Glutamatergic neuron (in vitro differentiated cells): ENCODE measurements around the gene FLVCR1. TPM values are rescaled to one million over a fixed set of nuclear protein-coding genes. Genes with fewer than 3 reads are reported as not detected.

Experiments
- DNase-seq: peaks from one replicate; pipeline ENCODE4 v3.0.0; 2022
- H3K27ac Mint-ChIP-seq: one replicate; pipeline ENCODE4 v1.8.0; 2020; ENCODE audit warnings: mild to moderate bottlenecking, mixed read lengths, inconsistent platforms; ENCODE audit not compliant: unreplicated experiment
- H3K27me3 Mint-ChIP-seq: one replicate; pipeline ENCODE4 v1.8.0; 2020; ENCODE audit warnings: mild to moderate bottlenecking, moderate library complexity, mixed read lengths, inconsistent platforms; ENCODE audit not compliant: unreplicated experiment
- H3K36me3 Mint-ChIP-seq: one replicate; pipeline ENCODE4 v1.8.0; 2020; ENCODE audit warnings: mild to moderate bottlenecking, mixed read lengths, inconsistent platforms; ENCODE audit not compliant: unreplicated experiment
- H3K4me1 Mint-ChIP-seq: one replicate; pipeline ENCODE4 v1.8.0; 2020; ENCODE audit warnings: mild to moderate bottlenecking, low read depth, mixed read lengths, inconsistent platforms; ENCODE audit not compliant: unreplicated experiment
- H3K4me3 Mint-ChIP-seq: one replicate; pipeline ENCODE4 v1.8.0; 2020; ENCODE audit warnings: mild to moderate bottlenecking, mixed read lengths, inconsistent platforms; ENCODE audit not compliant: unreplicated experiment
- H3K9me3 Mint-ChIP-seq: one replicate; pipeline ENCODE4 v1.8.0; 2020; ENCODE audit warnings: mild to moderate bottlenecking, moderate library complexity, mixed read lengths, inconsistent platforms; ENCODE audit not compliant: unreplicated experiment
- CTCF ChIP-seq: fragments of 200-600 bp; sonication (generic); IDR thresholded peaks from one replicate; pipeline ENCODE4 v1.5.0; 2021; ENCODE audit not compliant: partially characterized antibody, unreplicated experiment
- total RNA-seq: library from RNA; stranded (reverse); fragmentation: NEBNext Ultra II Directional; extraction: Animal tissue kit (Norgen Biotek cat#: 25700); gene quantifications from one replicate; pipeline ENCODE4 v1.2.1, GENCODE V29; 2021; ENCODE audit not compliant: unreplicated experiment

FLVCR1 gene
- total RNA-seq, 1 donor from 2014 or later: 33.4 TPM

DNA sequence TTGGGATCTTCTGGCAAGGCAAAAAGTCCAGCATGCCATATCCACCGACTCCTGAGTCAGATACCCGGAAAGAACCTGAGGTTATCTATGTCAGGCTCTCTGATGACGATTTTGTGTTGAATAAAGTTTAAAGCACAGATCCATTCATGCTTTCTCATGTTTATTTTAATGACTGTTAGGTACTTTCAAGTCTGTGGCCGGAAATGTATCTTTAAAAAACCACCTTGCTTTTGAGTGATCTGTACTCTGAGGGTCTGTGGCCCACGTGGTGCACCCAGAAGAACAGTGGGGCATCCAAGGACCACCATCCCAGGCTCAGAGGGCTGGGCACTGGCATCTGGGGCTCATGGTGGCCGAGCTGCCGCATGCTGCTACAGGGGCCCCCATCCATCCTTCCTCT lies 62.2 kb downstream of the FLVCR1 start:
- Mint-ChIP-seq H3K9me3 (peaks cover 13% of the 10 kb centered on the region), H3K27me3 (peaks cover 7% of the 10 kb centered on the region), H3K4me3 (no peak overlapping the region), H3K36me3 (no peaks in the 10 kb centered on the region), H3K27ac (no peak overlapping the region), H3K4me1 (peaks cover 49% of the 10 kb centered on the region)
- TF ChIP-seq CTCF: no peak
- no peak for DNase-seq

DNA sequence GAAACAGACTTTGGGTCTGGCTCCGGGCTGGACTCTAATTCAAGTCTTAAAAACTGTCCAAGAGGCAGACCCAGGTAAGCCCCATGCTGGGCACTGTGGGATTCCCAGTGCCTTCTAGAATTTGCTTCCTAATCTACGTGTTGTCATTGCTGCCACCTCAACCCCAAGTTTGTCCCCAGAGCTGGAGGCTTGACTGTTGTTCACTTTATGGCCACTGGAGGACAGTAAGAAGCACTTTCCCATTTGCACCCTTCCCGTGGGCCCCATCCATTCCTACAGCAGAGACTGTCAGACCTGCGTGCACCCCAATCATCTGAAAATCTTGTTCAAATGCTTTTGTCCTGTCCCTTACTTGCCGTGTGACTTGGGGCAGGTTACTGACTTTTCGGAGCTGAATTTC lies 62.8 kb downstream of the FLVCR1 start:
- Mint-ChIP-seq H3K27ac (peak overlapping the region; percentile 6), H3K4me3 (no peak overlapping the region), H3K27me3 (peaks cover 8% of the 10 kb centered on the region), H3K36me3 (no peaks in the 10 kb centered on the region), H3K9me3 (peaks cover 12% of the 10 kb centered on the region), H3K4me1 (peaks cover 46% of the 10 kb centered on the region)
- TF ChIP-seq CTCF: peak; percentile 26
- no peak for DNase-seq

DNA sequence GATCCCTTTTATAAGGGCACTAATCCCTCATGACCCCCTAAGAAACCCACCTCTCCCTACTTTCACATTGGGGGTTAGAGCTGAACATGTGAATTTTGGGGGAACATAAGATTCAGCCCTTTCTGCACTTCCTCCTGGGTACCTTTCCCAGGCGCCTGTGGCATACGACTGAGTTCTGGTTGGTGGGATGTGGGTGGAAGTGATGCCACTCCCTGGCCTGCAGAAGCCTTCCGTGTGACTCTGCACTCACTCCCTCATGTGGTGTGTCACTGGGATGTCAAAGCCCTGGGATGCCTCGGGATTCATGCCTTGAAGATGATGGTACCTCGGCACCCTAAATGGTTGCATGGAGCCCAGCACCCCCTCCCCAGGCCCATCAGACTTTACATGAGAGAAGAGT lies 63.9 kb downstream of the FLVCR1 start:
- Mint-ChIP-seq H3K9me3 (peaks cover 12% of the 10 kb centered on the region), H3K27me3 (peaks cover 5% of the 10 kb centered on the region), H3K36me3 (no peaks in the 10 kb centered on the region), H3K27ac (peak overlapping the region; percentile 75), H3K4me3 (no peak overlapping the region), H3K4me1 (peaks cover 36% of the 10 kb centered on the region)
- no peak for DNase-seq
- TF ChIP-seq CTCF: no peak

DNA sequence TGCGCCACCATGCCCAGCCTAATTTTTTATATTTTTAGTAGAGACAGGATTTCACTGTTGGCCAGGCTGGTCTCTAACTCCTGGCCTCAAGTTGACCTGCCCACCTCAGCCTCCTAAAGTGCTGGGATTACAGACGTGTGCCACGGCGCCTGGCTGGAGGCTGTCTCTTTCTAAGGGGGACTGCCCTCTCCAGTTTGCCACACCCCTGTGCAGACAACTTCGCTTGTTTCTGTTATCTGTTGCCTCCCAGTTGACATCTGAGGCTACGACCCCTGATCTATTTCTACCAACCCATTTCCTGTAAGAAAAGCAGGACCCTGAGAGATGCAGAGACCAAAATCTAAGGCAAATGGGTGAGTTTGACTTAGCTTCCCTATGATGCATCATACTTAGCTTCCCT lies 68.3 kb downstream of the FLVCR1 start:
- H3K36me3 Mint-ChIP-seq: no peaks in the 10 kb centered on the region
- no peak overlapping the region for H3K27ac Mint-ChIP-seq
- no peak overlapping the region for H3K4me3 Mint-ChIP-seq
- peaks cover 14% of the 10 kb centered on the region for H3K9me3 Mint-ChIP-seq
- H3K27me3 Mint-ChIP-seq: peaks cover 5% of the 10 kb centered on the region
- H3K4me1 Mint-ChIP-seq: peaks cover 35% of the 10 kb centered on the region
- DNase-seq: no peak
- no peak for TF ChIP-seq CTCF

- no peak for TF ChIP-seq CTCF
- Mint-ChIP-seq H3K9me3 (peaks cover 8% of the 10 kb centered on the region), H3K36me3 (no peaks in the 10 kb centered on the region), H3K4me3 (no peak overlapping the region), H3K4me1 (peaks cover 28% of the 10 kb centered on the region), H3K27ac (peak overlapping the region; percentile 86), H3K27me3 (peaks cover 6% of the 10 kb centered on the region)
- peak; percentile 58 for DNase-seq
Measured at GRCh38 chr1:212928323-212929291, 70.5 kb downstream of the FLVCR1 start.
